Activated CD8-positive, alpha-beta memory T cell treated with anti-CD3 and anti-CD28 coated beads for 36 hours (primary cell): ENCODE results near the gene MRPL20. TPM values are rescaled to one million over a fixed set of nuclear protein-coding genes. Genes with fewer than 3 reads are reported as not detected.

Experiments used
- CTCF ChIA-PET: fragments of 350-600 bp; sonication (Branson Sonifier 250); formaldehyde crosslinking; loops from one replicate; lab custom pipeline; 2021; ENCODE audit warnings: antibody characterized with exemption; lab: Charles Lee
- POLR2A ChIA-PET: fragments of 350-600 bp; sonication (Branson Sonifier 250); formaldehyde crosslinking; loops from one replicate; lab custom pipeline; 2021; ENCODE audit warnings: antibody characterized with exemption; lab: Charles Lee
- total RNA-seq, 2 experiments: library from RNA; stranded (reverse); gene quantifications; one replicate each; pipeline ENCODE4 v1.2.3, GENCODE V29; 2021

Gene MRPL20
- total RNA-seq, 2 experiments from 2014 or later = 191 to 196 TPM

DNA sequence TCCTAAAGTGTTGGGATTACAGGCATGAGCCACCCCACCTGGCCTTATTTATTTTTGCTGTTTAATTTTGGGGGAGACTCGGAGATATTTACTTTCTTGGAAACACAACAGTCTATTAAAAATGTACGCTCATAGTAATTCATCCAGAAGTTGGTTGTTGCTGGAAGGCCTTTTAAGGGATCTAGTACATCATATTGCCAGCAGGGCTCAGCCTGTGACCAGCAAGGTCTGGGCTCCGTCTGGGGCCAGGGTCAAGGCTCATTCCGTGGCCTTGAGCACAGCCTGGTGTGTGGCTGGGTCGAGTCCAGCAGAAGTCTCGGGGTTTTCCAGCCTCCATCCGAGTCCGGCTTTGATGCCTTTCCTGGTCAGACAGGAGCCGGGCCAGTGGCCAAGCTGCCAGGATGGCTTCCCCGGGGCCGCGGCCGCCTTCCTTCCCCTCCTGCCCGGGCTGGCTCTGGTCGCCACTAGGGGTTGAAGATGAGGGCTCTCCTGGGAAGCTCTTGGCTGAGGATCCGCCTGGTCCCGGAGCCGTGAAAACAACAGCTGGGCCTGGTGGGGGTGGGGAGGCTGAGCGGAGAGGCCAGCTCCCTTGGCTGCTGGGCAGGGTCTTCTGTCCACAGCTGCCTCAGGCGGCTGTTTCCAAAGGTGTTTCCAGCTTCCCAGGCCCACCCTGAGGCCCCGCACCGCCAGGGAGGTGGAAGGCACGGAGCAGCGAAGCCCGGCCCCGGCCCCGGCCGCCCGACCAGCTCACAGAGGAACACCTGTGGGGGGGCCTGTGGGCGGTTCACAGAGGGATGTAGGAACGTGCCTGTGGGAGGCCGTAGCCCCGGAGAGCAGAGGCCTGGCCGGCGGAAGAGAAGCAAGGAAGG lies 23.3 kb upstream of the MRPL20 start:
- ChIA-PET CTCF (interaction anchor here (0.7 kb wide), 1 partner anchor 338 kb away, joined by 3 read pairs; no protein-coding TSS in a partner anchor), POLR2A (no interaction called here)

DNA sequence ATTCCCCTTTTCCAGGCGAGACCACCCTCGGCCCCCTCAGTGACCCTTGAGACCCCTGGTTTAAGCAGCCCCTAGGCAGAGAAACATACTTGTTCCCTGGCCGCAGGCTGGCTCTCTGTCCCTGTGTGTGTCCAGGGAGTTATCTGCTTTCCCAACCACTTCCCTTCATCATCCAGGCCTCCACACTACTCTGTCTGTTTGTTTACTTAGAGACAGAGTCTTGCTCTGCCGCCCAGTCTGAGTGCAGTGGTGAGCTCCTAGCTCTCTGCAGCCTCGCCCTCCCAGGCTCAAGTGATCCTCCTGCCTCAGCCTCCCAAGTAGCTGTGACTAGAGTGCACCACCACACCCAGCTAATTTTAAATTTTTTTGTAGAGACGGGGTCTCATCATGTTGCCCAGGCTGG lies 22.6 kb upstream of the MRPL20 start:
- ChIA-PET POLR2A (no interaction called here), CTCF (interaction anchor here (0.7 kb wide), 1 partner anchor 337 kb away, joined by 3 read pairs; no protein-coding TSS in a partner anchor)

DNA sequence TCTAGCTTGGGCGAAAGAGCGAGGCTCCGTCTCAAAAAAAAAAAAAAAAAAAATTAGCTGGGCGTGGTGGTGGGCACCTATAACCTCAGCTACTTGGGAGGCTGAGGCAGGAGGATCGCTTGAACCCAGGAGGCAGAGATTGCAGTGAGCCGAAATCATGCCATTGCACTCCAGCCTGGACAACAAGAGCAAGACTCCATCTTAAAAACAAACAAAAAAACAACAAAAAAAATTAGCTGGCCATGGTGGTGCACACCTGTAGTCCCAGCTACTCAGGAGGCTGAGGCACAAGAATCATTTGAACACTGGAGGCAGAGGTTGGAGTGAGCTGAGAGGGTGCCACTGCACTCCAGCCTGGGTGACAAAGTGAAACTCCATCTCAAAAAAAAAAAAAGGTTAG lies 21.9 kb upstream of the MRPL20 start:
- ChIA-PET CTCF (interaction anchor here (1.0 to 1.2 kb wide), 2 partner anchors 11 to 13 kb away, joined by 3 to 4 read pairs; no protein-coding TSS in a partner anchor), POLR2A (interaction anchor here (0.6 kb wide), 1 partner anchor 229 kb away, joined by 4 read pairs; no protein-coding TSS in a partner anchor)

DNA sequence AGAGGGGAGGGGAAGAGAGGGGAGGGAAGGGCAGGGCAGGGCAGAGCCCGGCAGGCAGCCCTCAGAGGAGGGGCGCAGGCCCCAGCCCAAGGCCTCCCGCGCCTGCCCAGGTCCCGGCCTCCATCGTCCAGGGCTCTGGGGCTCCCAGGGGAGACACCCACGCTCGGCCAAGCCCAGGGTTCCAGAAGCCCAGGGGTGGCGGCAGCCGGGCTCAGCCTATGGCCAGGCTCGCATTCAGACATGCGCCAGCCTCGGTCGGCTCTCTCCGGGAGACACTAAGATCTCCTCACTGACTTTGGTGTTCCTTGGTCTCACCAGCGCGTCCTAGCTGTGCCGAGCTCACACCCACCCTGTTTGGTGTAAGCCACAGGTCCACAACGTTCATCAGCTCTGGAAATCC lies 21.1 kb upstream of the MRPL20 start:
- ChIA-PET POLR2A (no interaction called here), CTCF (interaction anchor here (0.6 to 1.2 kb wide), 3 partner anchors 12 to 21 kb away, joined by 3 to 4 read pairs (median 4); no protein-coding TSS in a partner anchor)

DNA sequence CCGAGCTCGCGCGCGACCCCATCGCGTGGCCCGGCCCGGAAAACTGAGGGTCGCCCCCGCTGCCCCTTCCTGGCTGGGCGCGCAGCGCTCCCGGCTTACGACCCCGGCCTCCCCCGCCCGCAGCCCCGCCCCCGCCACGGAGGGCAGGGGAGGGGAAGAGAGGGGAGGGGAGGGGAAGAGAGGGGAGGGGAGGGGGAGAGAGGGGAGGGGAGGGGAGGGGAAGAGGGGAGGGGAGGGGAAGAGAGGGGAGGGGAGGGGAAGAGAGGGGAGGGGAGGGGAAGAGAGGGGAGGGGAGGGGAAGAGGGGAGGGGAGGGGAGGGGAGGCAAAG lies 20.7 kb upstream of the MRPL20 start:
- POLR2A ChIA-PET = no interaction called here
- CTCF ChIA-PET = interaction anchor here (0.6 to 1.2 kb wide), 2 partner anchors 14 to 21 kb away, joined by 4 read pairs; no protein-coding TSS in a partner anchor

DNA sequence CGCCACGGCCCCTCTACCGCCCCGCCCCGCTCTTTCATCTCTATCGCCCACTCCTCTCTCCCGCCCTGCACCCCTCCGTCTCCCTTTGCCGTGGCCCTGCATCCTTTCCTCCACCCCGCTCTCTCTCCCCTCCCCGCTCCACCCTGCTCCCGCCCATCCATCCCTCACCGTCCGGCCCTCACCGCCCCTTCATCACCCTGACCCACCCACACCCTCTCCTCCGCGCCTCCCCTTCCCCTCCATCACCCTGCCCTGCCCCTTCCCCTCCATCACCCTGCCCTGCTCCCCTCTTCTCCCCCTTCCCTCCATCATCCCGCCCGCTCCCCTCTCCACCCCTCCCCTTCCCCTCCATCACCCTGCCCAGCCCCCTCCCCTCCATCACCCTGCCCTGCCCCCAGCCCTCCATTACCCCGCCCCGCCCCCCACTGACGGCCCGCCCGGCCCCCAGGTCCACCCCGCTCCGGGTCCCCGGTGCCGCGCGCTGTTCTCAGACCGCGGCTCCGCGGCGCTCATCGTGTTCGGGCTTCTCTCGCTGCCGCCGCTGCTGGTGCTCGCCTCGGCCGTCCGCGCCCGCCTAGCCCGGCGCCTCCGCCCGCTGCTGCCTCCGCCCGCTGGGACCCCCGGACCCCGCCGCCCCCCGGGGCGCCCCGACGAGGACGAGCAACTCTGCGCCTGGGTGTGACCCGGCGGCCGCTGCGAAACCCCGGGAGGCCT lies 20.2 kb upstream of the MRPL20 start:
- POLR2A ChIA-PET = no interaction called here
- CTCF ChIA-PET = no interaction called here

DNA sequence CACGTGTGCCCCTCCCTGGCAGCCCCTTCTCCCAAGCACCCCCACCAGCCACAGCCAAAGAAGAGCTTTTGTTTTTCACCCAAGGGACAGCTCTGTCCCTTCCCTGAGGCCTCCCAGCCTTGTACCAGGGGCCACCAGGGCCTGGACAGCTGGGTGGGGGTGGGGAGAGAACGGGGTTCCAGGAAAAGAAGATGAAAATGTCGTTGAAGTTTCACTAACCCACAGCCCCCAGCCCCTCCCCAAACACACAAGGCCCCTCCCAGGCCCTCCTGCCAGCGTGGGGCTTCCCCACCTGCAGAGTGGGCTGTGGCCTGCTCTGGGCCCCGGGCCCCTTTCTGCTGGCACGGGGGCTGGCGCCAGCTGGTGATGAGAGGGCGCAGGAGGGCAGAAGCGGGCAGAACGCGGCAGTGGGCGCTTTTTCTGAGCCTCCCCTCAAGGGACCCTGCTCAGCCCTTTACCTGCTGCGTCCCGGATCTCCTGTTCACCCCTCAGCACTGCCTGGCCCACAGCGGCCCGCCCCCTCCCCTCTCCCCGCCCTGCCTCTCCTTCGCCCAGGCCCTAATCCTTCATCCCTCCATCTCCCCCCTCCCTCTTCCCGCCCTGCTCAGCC lies 19.5 kb upstream of the MRPL20 start:
- ChIA-PET POLR2A (no interaction called here), CTCF (no interaction called here)

DNA sequence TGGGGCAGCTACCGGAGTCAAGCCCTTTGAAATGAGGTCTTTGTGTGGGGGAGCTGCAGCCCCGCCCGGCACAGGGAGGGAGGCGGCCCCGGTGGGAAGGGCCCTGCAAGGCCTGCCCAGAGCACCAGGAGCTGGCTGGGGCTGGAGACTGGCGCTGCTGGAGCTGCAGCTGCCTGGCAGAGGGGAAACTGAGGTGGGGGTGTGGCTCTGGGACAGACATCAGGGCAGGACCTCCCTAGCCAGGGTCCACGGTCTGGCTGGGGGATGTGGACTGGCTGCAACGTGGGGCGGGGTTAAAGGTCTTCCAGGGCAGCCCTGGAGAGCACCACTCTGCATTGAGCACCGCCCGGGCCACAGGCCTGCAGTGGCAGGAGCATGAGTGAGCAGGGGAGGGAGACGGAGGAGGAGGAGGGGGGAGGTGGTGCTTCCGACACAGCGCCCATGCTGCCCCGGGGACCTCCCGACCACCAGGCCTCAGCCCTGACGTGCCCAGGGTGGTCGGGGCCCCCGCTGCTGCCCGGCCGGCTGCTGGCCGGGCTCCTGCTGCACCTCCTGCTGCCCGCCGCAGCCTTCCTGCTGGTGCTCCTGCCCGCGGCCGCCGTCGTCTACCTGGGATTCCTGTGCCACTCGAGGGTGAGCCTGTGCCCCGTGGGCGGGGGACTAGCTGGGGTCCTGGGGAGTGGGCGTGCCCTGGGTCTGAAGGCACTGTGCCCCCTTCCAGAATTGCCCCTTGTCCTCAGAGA lies 18.8 kb upstream of the MRPL20 start:
- ChIA-PET POLR2A (no interaction called here), CTCF (no interaction called here)

DNA sequence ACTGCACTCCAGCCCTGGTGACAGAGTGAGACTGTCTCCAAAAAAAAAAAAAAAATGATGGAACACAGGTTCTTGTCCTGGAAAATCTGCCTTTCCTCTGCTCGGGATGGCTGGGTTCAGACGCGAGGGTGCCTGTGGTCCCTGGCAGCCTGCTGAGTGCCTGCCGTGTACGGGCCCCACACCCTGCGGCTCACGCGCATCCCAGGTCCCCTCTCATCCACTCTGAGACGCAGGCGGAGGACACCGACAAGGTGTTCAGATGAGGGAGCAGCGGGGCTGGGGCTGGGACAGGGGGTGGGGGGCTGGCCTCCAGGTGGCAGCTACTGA lies 18.3 kb upstream of the MRPL20 start:
- ChIA-PET POLR2A (no interaction called here), CTCF (interaction anchor here (0.7 kb wide), 1 partner anchor 484 kb away, joined by 3 read pairs; no protein-coding TSS in a partner anchor)

DNA sequence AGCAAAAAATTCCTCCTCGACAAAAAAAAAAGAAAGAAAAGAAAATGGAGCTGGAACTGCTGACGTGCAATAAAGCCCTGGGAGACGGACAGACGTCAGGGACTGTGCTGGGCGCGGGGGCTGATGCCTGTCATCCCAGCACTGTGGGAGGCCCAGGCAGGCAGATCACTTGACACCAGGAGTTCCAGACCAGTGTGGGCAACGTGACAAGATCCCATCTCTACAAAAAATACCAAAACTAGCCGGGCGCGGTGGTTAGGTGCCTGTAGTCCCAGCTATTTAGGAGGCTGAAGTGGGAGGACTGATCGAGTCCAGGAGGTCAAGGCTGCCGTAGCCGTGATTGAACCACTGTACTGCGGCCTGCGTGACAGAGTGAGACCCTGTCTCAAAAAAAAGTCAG lies 17.6 kb upstream of the MRPL20 start:
- ChIA-PET POLR2A (no interaction called here), CTCF (interaction anchor here (0.7 kb wide), 1 partner anchor 484 kb away, joined by 3 read pairs; no protein-coding TSS in a partner anchor)

DNA sequence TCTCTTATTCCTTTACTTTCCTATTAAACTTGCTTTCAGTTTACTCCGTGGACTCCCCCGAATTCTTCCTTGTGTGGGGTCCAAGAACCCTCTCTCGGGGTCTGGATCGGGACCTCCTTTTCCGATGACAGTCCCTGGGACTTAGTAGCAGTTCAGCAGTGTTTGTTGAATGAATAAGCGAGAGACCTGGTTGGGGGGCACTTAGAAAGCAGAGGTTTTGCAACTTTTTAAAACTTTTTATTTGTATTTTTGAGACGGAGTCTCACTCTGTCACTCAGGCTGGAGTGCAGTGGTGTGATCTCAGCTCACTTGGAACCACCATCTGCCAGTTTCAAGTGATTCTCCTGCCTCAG lies 16.1 kb upstream of the MRPL20 start:
- ChIA-PET CTCF (no interaction called here), POLR2A (no interaction called here)

DNA sequence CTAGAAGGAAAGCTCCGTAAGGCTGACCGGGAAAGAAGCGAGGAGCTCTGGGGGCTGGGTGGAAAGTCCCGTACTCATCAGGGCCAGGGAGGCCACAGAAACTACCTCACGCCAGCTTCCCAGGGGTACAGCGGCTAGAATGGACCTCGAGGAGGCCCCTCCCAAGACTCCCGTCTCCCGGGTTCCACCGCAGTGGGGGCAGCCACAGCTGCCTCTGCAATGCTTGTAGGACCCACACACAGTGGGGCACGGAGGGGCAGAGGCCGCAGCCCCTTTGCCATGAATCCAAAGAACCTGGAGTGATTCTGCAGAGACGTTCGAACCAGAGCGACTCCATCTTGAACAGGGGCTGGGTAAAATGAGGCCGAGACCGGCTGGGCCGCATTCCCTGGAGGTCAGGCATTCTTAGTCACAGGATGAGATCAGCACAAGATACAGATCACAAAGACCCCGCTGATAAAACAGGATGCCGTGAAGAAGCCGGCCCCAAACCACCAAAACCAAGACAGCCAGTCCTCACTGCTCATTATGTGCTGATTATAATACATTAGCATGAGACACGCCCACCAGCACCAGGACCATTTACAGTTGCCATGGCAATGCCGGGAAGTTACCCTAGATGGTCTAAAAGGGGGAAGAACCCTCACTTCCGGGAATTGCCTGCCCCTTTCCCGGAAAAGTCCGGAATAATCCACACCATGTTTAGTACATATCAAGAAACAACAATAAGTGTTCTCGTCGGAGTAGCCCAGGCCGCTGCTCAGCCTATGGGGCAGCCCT lies 15.6 kb upstream of the MRPL20 start:
- ChIA-PET CTCF (no interaction called here), POLR2A (no interaction called here)

DNA sequence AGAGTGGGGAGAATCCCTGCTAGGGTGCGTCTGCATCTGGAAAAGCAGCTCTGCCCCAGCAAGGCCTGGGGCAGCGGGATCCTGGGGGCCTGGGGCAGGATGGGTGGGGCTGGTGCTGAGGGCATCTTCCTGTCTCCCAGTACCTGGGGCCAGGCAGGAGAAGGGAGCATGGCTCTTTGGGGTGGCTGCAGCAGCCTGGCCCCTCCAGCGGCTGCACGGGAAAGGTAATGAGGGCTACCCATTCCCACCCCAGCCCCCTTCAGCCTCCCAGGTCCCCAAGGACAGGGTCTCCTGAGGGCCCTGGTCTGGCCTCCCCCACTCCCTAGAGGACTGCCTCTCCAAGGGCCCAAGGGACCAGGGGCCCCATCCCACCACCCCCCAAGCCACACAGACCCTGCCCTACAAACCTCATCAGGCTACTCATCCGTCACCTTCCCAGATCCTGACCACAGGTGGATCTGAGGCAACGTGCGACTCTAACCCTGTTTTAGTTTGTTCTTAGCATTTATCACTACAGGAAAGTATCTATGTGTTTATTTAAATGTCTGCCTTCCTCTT lies 14.9 kb upstream of the MRPL20 start:
- CTCF ChIA-PET = no interaction called here
- POLR2A ChIA-PET = no interaction called here

DNA sequence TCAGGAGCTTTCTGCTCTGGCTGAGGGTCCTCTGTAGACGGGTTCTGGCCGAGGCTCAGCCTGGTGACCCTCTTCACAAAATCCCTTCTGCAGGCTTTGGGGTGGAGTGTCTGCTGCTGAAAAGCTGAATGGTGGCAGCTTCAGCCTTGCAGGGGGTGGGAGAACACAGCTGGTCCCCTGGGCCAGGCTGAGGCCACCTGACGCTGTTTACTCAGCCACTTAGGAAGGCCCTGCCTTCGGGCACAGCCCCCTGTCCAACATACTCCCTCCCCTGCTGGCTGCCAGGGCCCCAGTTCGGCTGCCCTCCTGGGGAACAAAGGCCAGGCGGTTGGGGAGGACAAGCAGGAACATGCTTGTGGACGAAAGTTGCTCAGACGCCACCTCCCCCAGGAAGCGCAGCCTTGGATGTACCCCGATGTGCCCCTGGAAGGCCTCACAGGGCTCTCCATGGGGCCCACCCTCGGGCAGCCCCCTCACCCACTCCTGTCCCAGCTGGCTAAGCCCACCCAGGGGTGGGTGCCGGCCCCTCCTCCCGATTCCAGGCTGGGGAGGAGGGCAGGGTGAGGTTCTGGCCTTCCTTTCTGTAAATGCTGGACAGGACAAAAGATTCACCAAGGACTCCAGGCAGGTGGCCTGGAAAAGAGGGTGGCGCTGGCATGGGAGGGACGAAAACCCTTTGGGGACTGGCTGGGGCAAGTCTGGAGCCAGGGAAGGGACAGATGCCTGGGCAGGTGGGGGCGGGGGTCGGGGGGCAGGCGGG lies 14.2 kb upstream of the MRPL20 start, which contains the start of gene ANKRD65:
TSS of gene ANKRD65 (minus strand) at position 130 of the 760 bp plus-strand sequence. CDS start 271 bp downstream, outside the sequence.
- POLR2A ChIA-PET = no interaction called here
- CTCF ChIA-PET = no interaction called here

DNA sequence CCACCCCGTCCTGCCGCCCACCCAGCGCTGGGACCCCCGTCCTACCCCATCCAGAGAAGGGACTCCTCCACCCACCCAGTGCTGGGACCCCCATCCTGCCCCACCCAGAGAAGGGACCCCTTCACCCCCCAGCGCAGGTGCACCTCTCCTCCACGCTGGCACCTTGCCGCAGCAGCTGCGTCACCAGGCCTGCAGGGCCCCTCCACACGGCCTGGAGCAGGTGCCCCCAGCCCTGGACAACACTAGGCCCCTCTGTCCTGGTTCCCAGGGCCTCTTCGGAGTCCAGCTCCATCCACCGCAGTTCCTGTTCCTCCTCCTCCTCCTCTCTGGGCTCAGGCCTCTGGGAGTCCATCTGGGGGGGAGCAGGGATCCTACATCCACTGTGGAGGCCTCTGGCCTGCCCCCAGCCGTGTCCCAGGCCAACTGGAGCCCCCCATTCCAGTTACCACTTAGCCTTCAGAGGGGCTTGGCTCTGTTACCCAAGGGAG lies 13.6 kb upstream of the MRPL20 start:
- ChIA-PET CTCF (no interaction called here), POLR2A (no interaction called here)

DNA sequence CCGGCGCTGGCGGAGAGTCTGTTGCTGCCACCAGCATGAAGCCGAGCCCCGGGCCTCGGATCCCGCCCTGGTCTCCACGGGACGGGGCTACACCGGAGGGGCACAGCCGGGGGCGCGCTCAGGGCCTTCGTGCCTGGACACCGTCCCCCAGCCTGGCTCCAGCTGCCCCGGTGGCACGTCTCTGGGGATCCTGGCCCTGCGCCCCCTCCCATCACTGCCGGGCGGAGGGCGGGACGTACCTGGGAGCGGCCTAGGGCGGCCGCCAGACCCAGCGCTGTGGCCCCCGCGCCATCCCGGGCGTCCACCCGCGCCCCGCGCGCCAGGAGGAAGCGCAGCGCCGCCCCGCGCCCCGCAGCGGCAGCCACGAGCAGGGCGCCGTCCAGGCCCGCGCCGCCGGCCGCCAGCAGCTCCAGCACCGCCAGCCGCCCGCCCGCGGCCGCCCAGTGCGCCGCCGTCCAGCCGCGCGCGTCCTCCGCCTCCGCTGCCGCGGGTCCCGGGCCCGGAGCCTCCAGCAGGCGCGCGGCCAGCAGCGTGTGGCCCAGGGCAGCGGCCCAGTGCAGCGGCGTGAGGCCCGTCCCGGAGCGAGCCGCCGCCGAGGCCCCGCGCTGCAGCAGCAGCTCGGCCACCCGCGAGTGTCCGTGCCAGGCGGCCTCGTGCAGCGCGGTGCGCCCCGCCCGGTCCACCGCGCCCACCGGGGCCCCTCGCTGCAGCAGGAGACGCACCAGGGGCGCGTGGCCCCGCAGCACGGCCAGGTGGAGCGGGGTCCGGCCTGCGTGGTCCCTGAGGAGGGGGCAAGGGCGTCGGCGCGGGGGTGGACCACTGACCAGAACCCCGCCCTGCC lies 12.9 kb upstream of the MRPL20 start:
- ChIA-PET POLR2A (no interaction called here), CTCF (no interaction called here)
